ENCODE results near the gene TTLL11.

DNA sequence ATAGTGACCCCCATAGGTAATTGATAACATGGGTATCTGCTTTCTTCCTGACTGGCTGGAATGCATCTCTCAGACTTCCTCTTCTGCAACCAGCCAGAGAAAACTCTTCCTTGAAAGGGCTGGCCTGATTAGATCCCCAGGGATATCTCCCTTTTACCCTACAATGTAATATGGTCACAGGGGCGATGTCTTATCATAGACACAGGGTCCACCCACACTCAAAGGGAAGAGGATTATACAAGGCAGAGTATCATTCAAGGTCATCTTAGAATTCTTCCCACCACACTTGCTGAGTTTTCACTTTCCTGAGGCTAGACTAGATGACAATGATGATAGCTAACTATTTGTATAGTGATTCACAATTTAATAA lies 33.2 kb downstream of the TTLL11 start:
- TF ChIP-seq, protein P1, sequence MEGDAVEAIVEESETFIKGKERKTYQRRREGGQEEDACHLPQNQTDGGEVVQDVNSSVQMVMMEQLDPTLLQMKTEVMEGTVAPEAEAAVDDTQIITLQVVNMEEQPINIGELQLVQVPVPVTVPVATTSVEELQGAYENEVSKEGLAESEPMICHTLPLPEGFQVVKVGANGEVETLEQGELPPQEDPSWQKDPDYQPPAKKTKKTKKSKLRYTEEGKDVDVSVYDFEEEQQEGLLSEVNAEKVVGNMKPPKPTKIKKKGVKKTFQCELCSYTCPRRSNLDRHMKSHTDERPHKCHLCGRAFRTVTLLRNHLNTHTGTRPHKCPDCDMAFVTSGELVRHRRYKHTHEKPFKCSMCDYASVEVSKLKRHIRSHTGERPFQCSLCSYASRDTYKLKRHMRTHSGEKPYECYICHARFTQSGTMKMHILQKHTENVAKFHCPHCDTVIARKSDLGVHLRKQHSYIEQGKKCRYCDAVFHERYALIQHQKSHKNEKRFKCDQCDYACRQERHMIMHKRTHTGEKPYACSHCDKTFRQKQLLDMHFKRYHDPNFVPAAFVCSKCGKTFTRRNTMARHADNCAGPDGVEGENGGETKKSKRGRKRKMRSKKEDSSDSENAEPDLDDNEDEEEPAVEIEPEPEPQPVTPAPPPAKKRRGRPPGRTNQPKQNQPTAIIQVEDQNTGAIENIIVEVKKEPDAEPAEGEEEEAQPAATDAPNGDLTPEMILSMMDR (conservative IDR thresholded peaks at IDR 0.05; ENCODE audit: low read length): no peak
- no peak for TF ChIP-seq EZH2phosphoT487 (IDR thresholded peaks at IDR 0.05; ENCODE audit: borderline replicate concordance, low read depth, low read length)
